Skeletal muscle tissue (tissue), 4 donors: ENCODE data around the gene ITSN1. TPM values are rescaled to one million over a fixed set of nuclear protein-coding genes. Genes with fewer than 3 reads are reported as not detected.

Source experiments
- H3K27ac ChIP-seq: one replicate; pipeline ENCODE4 v1.7.0; 2013; ENCODE audit warnings: mild to moderate bottlenecking, low read depth, low read length, inconsistent platforms
- H3K27me3 ChIP-seq, 3 donors: one replicate each; pipeline ENCODE4 v1.7.0; 2013; ENCODE audit warnings: low read length in 3 of 3; ENCODE audit not compliant: control insufficient read depth in 3 of 3, insufficient read depth in 3 of 3
- H3K36me3 ChIP-seq, 3 donors: one replicate each; pipeline ENCODE4 v1.7.0; 2013; ENCODE audit warnings: low read length in 3 of 3; ENCODE audit not compliant: control insufficient read depth in 3 of 3, insufficient read depth in 3 of 3
- H3K4me1 ChIP-seq, 3 donors: one replicate each; pipeline ENCODE4 v1.7.0; 2013; ENCODE audit warnings: low read length in 3 of 3, mild to moderate bottlenecking in 3 of 3; ENCODE audit not compliant: control insufficient read depth in 3 of 3, insufficient read depth in 3 of 3
- H3K4me3 ChIP-seq, 3 donors: one replicate each; pipeline ENCODE4 v1.7.0; 2013; ENCODE audit warnings: low read length in 3 of 3
- H3K9ac ChIP-seq, 3 donors: one replicate each; pipeline ENCODE4 v1.7.0; 2013; ENCODE audit warnings: low read length in 3 of 3, mild to moderate bottlenecking in 3 of 3, moderate library complexity in 2 of 3, low read depth in 1 of 3
- H3K9me3 ChIP-seq, 3 donors: one replicate each; pipeline ENCODE4 v1.7.0; 2013; ENCODE audit warnings: low read length in 3 of 3; ENCODE audit not compliant: control insufficient read depth in 3 of 3
- total RNA-seq: library from RNA; depleted of rRNA; stranded (reverse); fragments of >200 nt; gene quantifications from one replicate; pipeline ENCODE4 v1.2.3, GENCODE V29; 2014
- donor health status: Osteomylitis.

The ITSN1 gene
- total RNA-seq, 1 donor from 2014 or later = 21.4 TPM

DNA sequence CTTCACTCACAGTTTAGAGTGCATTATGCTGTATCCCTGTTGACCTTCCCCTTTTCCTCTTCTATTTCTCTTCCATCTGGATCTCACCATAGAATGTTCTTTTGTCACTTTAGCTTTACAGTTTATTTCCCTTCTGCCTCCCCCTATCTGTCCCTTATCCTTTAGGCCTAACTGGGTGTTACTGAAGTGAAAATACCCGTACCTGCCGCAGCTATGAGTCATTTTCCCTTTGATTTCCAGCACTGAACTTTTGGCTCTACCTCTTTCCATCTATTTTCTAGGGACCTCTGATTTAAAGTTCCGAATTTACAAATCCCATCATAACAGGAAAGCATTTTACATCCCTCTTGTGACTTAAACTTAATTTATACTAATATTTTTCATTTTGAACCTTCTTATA, 19.7 kb downstream of the ITSN1 start:
- H3K9me3 ChIP-seq = no peaks in the 10 kb centered on the region
- H3K27me3 ChIP-seq = no peaks in the 10 kb centered on the region
- no peak overlapping the region for H3K4me3 ChIP-seq
- no peaks in the 10 kb centered on the region for H3K36me3 ChIP-seq
- no peak overlapping the region for H3K27ac ChIP-seq
- no peak overlapping the region for H3K9ac ChIP-seq
- H3K4me1 ChIP-seq = peaks cover 2 to 26% (median 3%) of the 10 kb centered on the region in 3 donors

DNA sequence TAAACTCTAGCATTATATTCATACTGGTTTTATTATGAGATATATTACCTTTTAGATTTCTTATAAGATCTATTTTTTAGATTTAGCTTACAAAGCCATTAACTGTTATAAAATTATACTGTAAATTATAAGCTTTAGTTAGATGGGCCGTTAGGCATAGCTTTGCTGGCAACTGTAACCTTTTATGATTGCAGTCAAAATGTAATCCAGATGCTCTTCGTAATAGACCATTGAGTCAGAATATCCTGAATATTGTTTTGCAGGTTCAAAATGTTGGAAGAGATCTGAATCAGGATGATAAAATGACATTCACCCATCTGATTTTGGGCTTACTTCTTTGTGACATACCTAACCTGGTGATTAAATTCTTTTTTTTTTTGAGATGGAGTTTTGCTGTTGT, 20.9 kb downstream of the ITSN1 start:
- H3K4me1 ChIP-seq = peaks cover 4 to 28% (median 4%) of the 10 kb centered on the region in 3 donors

GRCh38 chr21:33664135-33664534, 21.8 kb downstream of the ITSN1 start:
- H3K4me3 ChIP-seq = no peak overlapping the region
- no peaks in the 10 kb centered on the region for H3K36me3 ChIP-seq
- H3K27me3 ChIP-seq = no peaks in the 10 kb centered on the region
- H3K4me1 ChIP-seq = peaks cover 6 to 24% (median 6%) of the 10 kb centered on the region in 3 donors
- no peak overlapping the region for H3K9ac ChIP-seq
- no peaks in the 10 kb centered on the region for H3K9me3 ChIP-seq
- no peak overlapping the region for H3K27ac ChIP-seq

More for the DNA sequence above, 20.9 kb downstream of the ITSN1 start:
- Histone ChIP-seq H3K27ac (no peak overlapping the region), H3K9me3 (no peaks in the 10 kb centered on the region), H3K27me3 (no peaks in the 10 kb centered on the region), H3K4me3 (no peak overlapping the region), H3K9ac (no peak overlapping the region), H3K36me3 (no peaks in the 10 kb centered on the region)

DNA sequence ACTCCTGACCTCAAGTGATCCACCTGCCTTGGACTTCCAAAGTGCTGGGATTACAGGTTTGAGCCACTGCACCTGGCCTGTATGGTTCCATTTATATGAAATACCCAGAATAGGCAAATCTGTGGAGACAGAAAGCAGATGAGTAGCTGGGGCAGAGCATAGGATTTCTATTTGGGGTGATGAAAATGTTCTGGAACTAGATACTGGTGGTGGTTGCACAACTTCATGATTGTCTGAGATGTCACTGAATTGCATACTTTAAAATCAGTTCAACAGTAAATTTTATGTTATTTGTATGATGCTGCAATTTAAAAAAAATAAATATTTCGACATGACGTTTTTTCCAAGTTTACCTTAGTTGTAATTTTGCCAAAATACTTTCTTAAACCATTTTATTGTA, 23.9 kb downstream of the ITSN1 start:
- H3K27ac ChIP-seq = no peak overlapping the region

GRCh38 chr21:33667636-33668035, 25.3 kb downstream of the ITSN1 start:
- no peaks in the 10 kb centered on the region for H3K27me3 ChIP-seq
- no peaks in the 10 kb centered on the region for H3K36me3 ChIP-seq
- H3K4me1 ChIP-seq = peaks cover 3 to 16% (median 6%) of the 10 kb centered on the region in 3 donors

More for the DNA sequence above, 23.9 kb downstream of the ITSN1 start:
- peaks cover 3 to 16% (median 6%) of the 10 kb centered on the region in 3 donors for H3K4me1 ChIP-seq
- H3K36me3 ChIP-seq = no peaks in the 10 kb centered on the region
- no peaks in the 10 kb centered on the region for H3K27me3 ChIP-seq
- no peaks in the 10 kb centered on the region for H3K9me3 ChIP-seq
- H3K4me3 ChIP-seq = no peak overlapping the region
- H3K9ac ChIP-seq = no peak overlapping the region

GRCh38 chr21:33668180-33668579, 25.9 kb downstream of the ITSN1 start:
- H3K9ac ChIP-seq = peak overlapping the region in 1 of 3 donors; percentile 8
- peaks cover 3 to 16% (median 6%) of the 10 kb centered on the region in 3 donors for H3K4me1 ChIP-seq
- no peak overlapping the region for H3K4me3 ChIP-seq
- no peak overlapping the region for H3K27ac ChIP-seq
- H3K36me3 ChIP-seq = no peaks in the 10 kb centered on the region
- no peaks in the 10 kb centered on the region for H3K9me3 ChIP-seq
- H3K27me3 ChIP-seq = no peaks in the 10 kb centered on the region

More at GRCh38 chr21:33667636-33668035, 25.3 kb downstream of the ITSN1 start:
- Histone ChIP-seq H3K4me3 (no peak overlapping the region), H3K9ac (no peak overlapping the region), H3K9me3 (no peaks in the 10 kb centered on the region), H3K27ac (no peak overlapping the region)

GRCh38 chr21:33668620-33669019, 26.3 kb downstream of the ITSN1 start:
- Histone ChIP-seq H3K27ac (no peak overlapping the region), H3K4me1 (peaks cover 3 to 16% (median 6%) of the 10 kb centered on the region in 3 donors), H3K36me3 (no peaks in the 10 kb centered on the region), H3K9ac (peak overlapping the region in 1 of 3 donors; percentile 8), H3K4me3 (no peak overlapping the region), H3K9me3 (no peaks in the 10 kb centered on the region), H3K27me3 (no peaks in the 10 kb centered on the region)

GRCh38 chr21:33670076-33670978, 28.0 kb downstream of the ITSN1 start:
- peaks cover 3 to 12% (median 6%) of the 10 kb centered on the region in 3 donors for H3K4me1 ChIP-seq
- H3K9ac ChIP-seq = no peak overlapping the region
- H3K9me3 ChIP-seq = no peaks in the 10 kb centered on the region
- H3K27ac ChIP-seq = no peak overlapping the region
- H3K36me3 ChIP-seq = no peaks in the 10 kb centered on the region
- H3K4me3 ChIP-seq = no peak overlapping the region
- no peaks in the 10 kb centered on the region for H3K27me3 ChIP-seq

GRCh38 chr21:33673473-33673872, 31.2 kb downstream of the ITSN1 start:
- Histone ChIP-seq H3K4me1 (peaks cover 0 to under 1% (median 0%) of the 10 kb centered on the region in 3 donors), H3K4me3 (no peak overlapping the region), H3K27ac (no peak overlapping the region), H3K9me3 (no peaks in the 10 kb centered on the region), H3K27me3 (no peaks in the 10 kb centered on the region), H3K9ac (no peak overlapping the region), H3K36me3 (no peaks in the 10 kb centered on the region)

- H3K27ac ChIP-seq = no peak overlapping the region
These were observed 31.9 kb downstream of the ITSN1 start for GRCh38 chr21:33674226-33674625.

More at GRCh38 chr21:33674226-33674625, 31.9 kb downstream of the ITSN1 start:
- Histone ChIP-seq H3K4me1 (no peaks in the 10 kb centered on the region), H3K9me3 (no peaks in the 10 kb centered on the region), H3K4me3 (no peak overlapping the region), H3K36me3 (no peaks in the 10 kb centered on the region), H3K9ac (no peak overlapping the region), H3K27me3 (no peaks in the 10 kb centered on the region)
